DND-41 (cell line): Measurements from ENCODE around the gene CELA1.

Source experiments
- ATAC-seq: fragments of 200-7000 bp; cut with Tn5 transposase; 3 replicates; pipeline ENCODE4 v1.9.1; 2021; ENCODE audit warnings: low read depth; ENCODE audit not compliant: insufficient read depth
- DNase-seq: peaks from one replicate; pipeline ENCODE4 v3.0.0-alpha.2; 2020
- H2AFZ ChIP-seq: 2 replicates; pipeline ENCODE4 v1.6.0; 2012; ENCODE audit warnings: low read depth, low read length
- H3K27ac ChIP-seq: 2 replicates; pipeline ENCODE4 v1.5.1; 2012; ENCODE audit warnings: low read length, inconsistent platforms
- H3K27me3 ChIP-seq: fragments of 200-600 bp; sonication (generic); 2 replicates; pipeline ENCODE4 v1.6.0; 2012; ENCODE audit warnings: low read length, mild to moderate bottlenecking, inconsistent platforms; ENCODE audit not compliant: insufficient read depth, poor library complexity
- H3K36me3 ChIP-seq: 2 replicates; pipeline ENCODE4 v1.5.1; 2012; ENCODE audit warnings: low read length, inconsistent platforms; ENCODE audit not compliant: insufficient read depth
- H3K4me1 ChIP-seq: 2 replicates; pipeline ENCODE4 v1.5.1; 2012; ENCODE audit warnings: mild to moderate bottlenecking, low read length; ENCODE audit not compliant: insufficient read depth
- H3K4me2 ChIP-seq: 2 replicates; pipeline ENCODE4 v1.6.0; 2012; ENCODE audit warnings: mild to moderate bottlenecking, moderate library complexity, low read length, inconsistent platforms; ENCODE audit not compliant: insufficient read depth
- H3K4me3 ChIP-seq, 2 experiments: fragments of 200-600 bp in 1 of 2; shearing (Covaris generic) in 1 of 2; 2 replicates each; pipeline ENCODE4 v1.5.1; 2012 to 2016; ENCODE audit warnings: inconsistent platforms in 2 of 2, low read length in 2 of 2, mild to moderate bottlenecking in 2 of 2, low read depth in 1 of 2, moderate library complexity in 1 of 2
- H3K79me2 ChIP-seq: 2 replicates; pipeline ENCODE4 v1.6.0; 2012; ENCODE audit warnings: low read length, inconsistent platforms; ENCODE audit not compliant: insufficient read depth
- H3K9ac ChIP-seq: 2 replicates; pipeline ENCODE4 v1.6.0; 2012; ENCODE audit warnings: low read depth, mild to moderate bottlenecking, inconsistent platforms, low read length, moderate library complexity
- H3K9me3 ChIP-seq: 2 replicates; pipeline ENCODE4 v1.5.1; 2012; ENCODE audit warnings: low read length, moderate library complexity, mild to moderate bottlenecking, inconsistent platforms; ENCODE audit not compliant: insufficient read depth, severe bottlenecking
- H4K20me1 ChIP-seq: 2 replicates; pipeline ENCODE4 v1.6.0; 2012; ENCODE audit warnings: low read length; ENCODE audit not compliant: insufficient read depth
- EZH2 ChIP-seq: IDR thresholded peaks from 3 replicates; pipeline ENCODE4 v1.6.1; 2012; ENCODE audit warnings: borderline replicate concordance, low read depth, mild to moderate bottlenecking, moderate library complexity, low read length, inconsistent platforms; ENCODE audit not compliant: severe bottlenecking
- TF ChIP-seq, protein P1 (sequence below): IDR thresholded peaks from 2 replicates; pipeline ENCODE4 v1.5.1; 2012; ENCODE audit warnings: borderline replicate concordance, low read length, moderate library complexity, mild to moderate bottlenecking; ENCODE audit not compliant: poor library complexity, severe bottlenecking; ENCODE audit errors: extremely low read depth

CELA1 gene

DNA sequence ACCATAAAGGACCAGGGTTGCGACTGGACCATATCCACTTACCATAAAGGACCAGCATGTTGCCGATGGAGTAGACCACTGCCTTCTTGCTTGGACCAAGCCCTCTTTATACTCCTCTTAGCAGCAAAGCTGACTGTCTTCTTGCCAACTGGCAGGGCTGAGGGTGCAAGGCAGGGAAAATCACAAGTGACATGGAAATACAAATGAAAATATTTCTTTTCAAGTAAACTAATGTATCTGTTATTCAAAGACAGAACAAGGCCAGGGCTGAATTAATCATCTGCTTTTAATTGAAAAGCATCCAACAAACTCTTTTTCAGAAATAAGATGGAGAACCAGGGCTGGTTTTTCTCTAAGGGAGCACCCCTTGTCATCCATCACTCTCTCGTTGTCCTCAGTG lies at the start of gene CELA1:
CELA1 (minus strand) TSS at position 99 of the 400 bp plus-strand sequence; CDS start at position 58, 41 bp downstream.
- H3K4me1 ChIP-seq: peaks cover 3% of the 10 kb centered on the region; the same call in 1 of the 2 replicates
- H3K79me2 ChIP-seq: no peaks in the 10 kb centered on the region
- no peak for ATAC-seq
- H3K9me3 ChIP-seq: no peaks in the 10 kb centered on the region
- H3K36me3 ChIP-seq: no peaks in the 10 kb centered on the region
- no peak for DNase-seq
- H3K9ac ChIP-seq: no peak within 1 kb of the TSS
- no peak within 1 kb of the TSS for H3K27ac ChIP-seq
- no peaks in the 10 kb centered on the region for H3K27me3 ChIP-seq
- no peak within 1 kb of the TSS for H3K4me2 ChIP-seq
- no peaks in the 10 kb centered on the region for H4K20me1 ChIP-seq
- TF ChIP-seq, protein P1, sequence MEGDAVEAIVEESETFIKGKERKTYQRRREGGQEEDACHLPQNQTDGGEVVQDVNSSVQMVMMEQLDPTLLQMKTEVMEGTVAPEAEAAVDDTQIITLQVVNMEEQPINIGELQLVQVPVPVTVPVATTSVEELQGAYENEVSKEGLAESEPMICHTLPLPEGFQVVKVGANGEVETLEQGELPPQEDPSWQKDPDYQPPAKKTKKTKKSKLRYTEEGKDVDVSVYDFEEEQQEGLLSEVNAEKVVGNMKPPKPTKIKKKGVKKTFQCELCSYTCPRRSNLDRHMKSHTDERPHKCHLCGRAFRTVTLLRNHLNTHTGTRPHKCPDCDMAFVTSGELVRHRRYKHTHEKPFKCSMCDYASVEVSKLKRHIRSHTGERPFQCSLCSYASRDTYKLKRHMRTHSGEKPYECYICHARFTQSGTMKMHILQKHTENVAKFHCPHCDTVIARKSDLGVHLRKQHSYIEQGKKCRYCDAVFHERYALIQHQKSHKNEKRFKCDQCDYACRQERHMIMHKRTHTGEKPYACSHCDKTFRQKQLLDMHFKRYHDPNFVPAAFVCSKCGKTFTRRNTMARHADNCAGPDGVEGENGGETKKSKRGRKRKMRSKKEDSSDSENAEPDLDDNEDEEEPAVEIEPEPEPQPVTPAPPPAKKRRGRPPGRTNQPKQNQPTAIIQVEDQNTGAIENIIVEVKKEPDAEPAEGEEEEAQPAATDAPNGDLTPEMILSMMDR: no peak
- no peak for TF ChIP-seq EZH2
- no peak within 1 kb of the TSS for H3K4me3 ChIP-seq
- no peak within 1 kb of the TSS for H2AFZ ChIP-seq

DNA sequence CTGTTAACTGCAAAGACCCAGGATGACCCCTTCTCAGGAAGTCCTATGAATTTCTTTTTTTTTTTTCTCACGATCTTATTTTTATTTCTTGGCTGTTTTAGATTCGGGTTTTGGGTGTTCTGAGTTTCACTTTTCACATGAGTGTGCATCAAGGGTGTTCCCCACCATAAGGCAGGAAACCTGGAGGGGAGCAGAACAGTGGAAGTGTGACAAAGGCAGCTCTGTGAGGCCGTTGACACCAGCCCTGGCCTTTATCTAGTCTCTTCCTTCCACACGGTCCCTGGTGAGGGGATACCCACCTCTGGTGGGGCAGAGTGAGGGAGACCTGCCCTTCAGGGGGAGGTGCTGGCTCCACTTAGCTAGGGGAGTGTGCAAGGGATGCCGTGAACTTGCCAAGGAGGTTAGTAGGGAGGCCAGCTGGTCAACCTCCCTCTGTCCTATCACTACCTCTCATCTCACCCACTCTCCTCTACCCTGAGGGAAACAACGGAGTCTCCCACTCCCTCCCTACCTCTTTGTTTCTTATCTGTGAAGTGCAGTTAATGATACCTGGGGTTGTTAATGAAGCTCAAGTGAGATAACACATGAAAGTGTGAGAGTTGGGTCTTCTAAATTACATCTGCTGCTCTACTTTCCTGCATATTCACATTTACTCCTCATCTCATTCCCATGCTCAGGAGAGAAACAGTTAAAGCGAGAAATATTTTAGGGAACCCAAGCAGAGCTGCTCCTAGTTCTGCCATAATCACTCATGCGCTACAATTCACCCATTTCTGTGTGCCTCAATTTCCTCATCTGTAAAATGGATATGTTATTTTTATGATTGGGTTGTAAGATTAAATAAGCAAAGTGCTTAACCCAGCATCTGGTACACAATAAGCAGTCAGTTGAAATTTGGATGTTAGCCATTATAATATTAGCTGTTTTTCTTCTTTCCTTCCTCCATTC lies 49.1 kb upstream of the CELA1 start:
- no peak for ATAC-seq
- Histone ChIP-seq H3K27me3 (no peaks in the 10 kb centered on the region), H3K27ac (peak overlapping the region; percentile 32), H3K9me3 (no peaks in the 10 kb centered on the region), H4K20me1 (no peaks in the 10 kb centered on the region), H3K4me2 (0 out of 2 replicates have a peak overlapping the region, but pooled peaks have one; percentile 12), H2AFZ (no peak overlapping the region), H3K4me1 (peaks cover 50% of the 10 kb centered on the region), H3K79me2 (peaks cover 18% of the 10 kb centered on the region), H3K9ac (0 out of 2 replicates have a peak overlapping the region, but pooled peaks have one; percentile 9), H3K36me3 (no peaks in the 10 kb centered on the region), H3K4me3 (no peak overlapping the region)
- TF ChIP-seq EZH2: no peak
- TF ChIP-seq, protein P1: no peak
- peak; percentile 49 for DNase-seq

DNA sequence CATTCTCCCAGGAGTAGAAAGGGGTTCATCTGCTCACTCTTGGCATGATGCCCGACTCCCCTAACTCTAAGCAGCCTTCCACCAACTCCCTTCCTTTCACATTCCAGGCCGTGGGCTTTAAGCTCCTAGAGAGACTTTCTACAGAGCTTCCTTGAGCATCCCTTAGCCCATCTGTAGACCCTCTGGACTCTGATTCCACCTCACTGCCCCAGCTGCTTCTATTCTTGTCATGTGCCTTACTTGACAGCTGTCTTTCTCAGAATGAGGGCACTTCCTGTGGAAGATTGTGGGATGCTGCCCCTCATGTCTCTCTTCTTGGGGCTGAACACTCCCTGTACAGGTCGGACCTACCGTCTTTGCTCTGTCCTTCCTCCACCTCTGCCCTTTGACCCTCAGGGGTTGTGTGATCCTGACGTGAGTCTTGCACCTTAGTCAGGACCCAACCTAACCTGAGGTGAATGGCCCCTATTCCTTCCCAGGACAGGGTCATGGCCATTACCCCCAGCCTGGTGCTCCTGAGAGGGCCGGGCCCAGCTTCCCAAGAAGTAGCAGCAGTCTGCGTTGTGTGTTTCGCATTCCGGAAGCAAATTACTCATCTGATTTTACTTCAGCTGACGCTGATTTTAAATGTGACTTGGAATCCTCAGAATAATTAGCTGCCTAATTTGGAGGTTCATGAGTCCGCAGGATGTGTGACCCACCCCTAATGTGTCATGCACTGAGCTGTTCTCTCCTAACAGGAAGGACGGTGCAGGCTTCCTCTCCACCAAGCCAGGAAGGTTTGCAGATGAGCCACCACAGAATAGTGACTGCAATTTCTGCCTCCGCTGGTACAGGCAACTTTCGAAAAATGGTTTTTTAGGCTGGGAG lies 47.4 kb upstream of the CELA1 start:
- Histone ChIP-seq H3K4me3 (peak overlapping the region in 1 of 2 experiments; percentile 18; a peak in 1 of 4 replicates), H2AFZ (no peak overlapping the region), H3K27me3 (no peaks in the 10 kb centered on the region), H3K9ac (peak overlapping the region; percentile 15; the same call in 1 of the 2 replicates), H3K79me2 (peaks cover 27% of the 10 kb centered on the region), H3K36me3 (0 out of 2 replicates have a peak, but pooled peaks cover 3% of the 10 kb centered on the region), H3K4me2 (peak overlapping the region; percentile 95), H4K20me1 (no peaks in the 10 kb centered on the region), H3K9me3 (no peaks in the 10 kb centered on the region), H3K27ac (peak overlapping the region; percentile 52), H3K4me1 (peaks cover 65% of the 10 kb centered on the region)
- TF ChIP-seq, protein P1: no peak
- TF ChIP-seq EZH2: no peak
- peak; percentile 72 for DNase-seq
- peak; percentile 45 for ATAC-seq
